Forelimb muscle (tissue), 1 donor: ENCODE measurements around the gene MCHR1. TPM values are rescaled to one million over a fixed set of nuclear protein-coding genes. Genes with fewer than 3 reads are reported as not detected.
"Not testable (repeated sequence)": the region's sequence is repeated elsewhere in the genome, so short reads cannot be mapped to it uniquely, and the experiment has no call there.

Experiments used
- DNase-seq: peaks from one replicate; pipeline ENCODE4 v3.0.0-alpha.2; 2013; ENCODE audit warnings: low read depth
- polyA plus RNA-seq: library from polyadenylated mRNA; unstranded; fragments of 120-200 nt; gene quantifications from one replicate; pipeline ENCODE4 v1.2.1, GENCODE V29; 2013; ENCODE audit not compliant: insufficient read length

MCHR1 gene
- polyA plus RNA-seq, result 0.20 TPM

GRCh38 chr22:40679249-40679963, at the start of gene MCHR1:
Gene MCHR1 (plus strand): TSS chr22:40679484. CDS start chr22:40679653, 169 bp downstream.
- no peak for DNase-seq

GRCh38 chr22:40631925-40632324, 47.4 kb upstream of the MCHR1 start:
- DNase-seq, result no peak

GRCh38 chr22:40633036-40633435, 46.2 kb upstream of the MCHR1 start:
- no peak for DNase-seq

- no peak for DNase-seq
Measured at GRCh38 chr22:40634119-40634903, 45.0 kb upstream of the MCHR1 start.

- no peak for DNase-seq
Measured at GRCh38 chr22:40635043-40635939, 44.0 kb upstream of the MCHR1 start.

- no peak for DNase-seq
Measured at GRCh38 chr22:40635940-40636379, 43.3 kb upstream of the MCHR1 start.

- peak; percentile 100 for DNase-seq
Measured at GRCh38 chr22:40636380-40637182, 42.7 kb upstream of the MCHR1 start, which contains the start of gene MRTFA. Gene MRTFA (minus strand): TSS chr22:40636719.

GRCh38 chr22:40637183-40638150, 41.8 kb upstream of the MCHR1 start:
- no peak for DNase-seq

- DNase-seq, result no peak
Measured at GRCh38 chr22:40638261-40638660, 41.0 kb upstream of the MCHR1 start.

- DNase-seq, result no peak
Measured at GRCh38 chr22:40641269-40641668, 38.0 kb upstream of the MCHR1 start.

GRCh38 chr22:40642316-40642715, 37.0 kb upstream of the MCHR1 start:
- no peak for DNase-seq

- no peak for DNase-seq
Measured at GRCh38 chr22:40645579-40646197, 33.6 kb upstream of the MCHR1 start.

- DNase-seq, result no peak
Measured at GRCh38 chr22:40648386-40648785, 30.9 kb upstream of the MCHR1 start.

GRCh38 chr22:40651057-40651456, 28.2 kb upstream of the MCHR1 start:
- DNase-seq, result no peak

- peak; percentile 94 for DNase-seq
Measured at GRCh38 chr22:40651563-40652501, 27.5 kb upstream of the MCHR1 start.

GRCh38 chr22:40653361-40653760, 25.9 kb upstream of the MCHR1 start:
- no peak for DNase-seq

- DNase-seq, result peak; percentile 86
Measured at GRCh38 chr22:40654522-40655167, 24.6 kb upstream of the MCHR1 start.

GRCh38 chr22:40655941-40656340, 23.3 kb upstream of the MCHR1 start:
- not testable (repeated sequence) for DNase-seq
